Glutamatergic neuron (in vitro differentiated cells): ENCODE measurements around the gene NMT2. TPM values are rescaled to one million over a fixed set of nuclear protein-coding genes. Genes with fewer than 3 reads are reported as not detected.

Experiments used
- DNase-seq: peaks from one replicate; pipeline ENCODE4 v3.0.0; 2022
- H3K27ac Mint-ChIP-seq: one replicate; pipeline ENCODE4 v1.8.0; 2020; ENCODE audit warnings: mild to moderate bottlenecking, mixed read lengths, inconsistent platforms; ENCODE audit not compliant: unreplicated experiment
- H3K27me3 Mint-ChIP-seq: one replicate; pipeline ENCODE4 v1.8.0; 2020; ENCODE audit warnings: mild to moderate bottlenecking, moderate library complexity, mixed read lengths, inconsistent platforms; ENCODE audit not compliant: unreplicated experiment
- H3K36me3 Mint-ChIP-seq: one replicate; pipeline ENCODE4 v1.8.0; 2020; ENCODE audit warnings: mild to moderate bottlenecking, mixed read lengths, inconsistent platforms; ENCODE audit not compliant: unreplicated experiment
- H3K4me1 Mint-ChIP-seq: one replicate; pipeline ENCODE4 v1.8.0; 2020; ENCODE audit warnings: mild to moderate bottlenecking, low read depth, mixed read lengths, inconsistent platforms; ENCODE audit not compliant: unreplicated experiment
- H3K4me3 Mint-ChIP-seq: one replicate; pipeline ENCODE4 v1.8.0; 2020; ENCODE audit warnings: mild to moderate bottlenecking, mixed read lengths, inconsistent platforms; ENCODE audit not compliant: unreplicated experiment
- H3K9me3 Mint-ChIP-seq: one replicate; pipeline ENCODE4 v1.8.0; 2020; ENCODE audit warnings: mild to moderate bottlenecking, moderate library complexity, mixed read lengths, inconsistent platforms; ENCODE audit not compliant: unreplicated experiment
- total RNA-seq: library from RNA; stranded (reverse); fragmentation: NEBNext Ultra II Directional; extraction: Animal tissue kit (Norgen Biotek cat#: 25700); gene quantifications from one replicate; pipeline ENCODE4 v1.2.1, GENCODE V29; 2021; ENCODE audit not compliant: unreplicated experiment
- TF ChIP-seq, protein P1 (sequence below): fragments of 200-600 bp; sonication (generic); IDR thresholded peaks from one replicate; pipeline ENCODE4 v1.5.0; 2021; ENCODE audit not compliant: partially characterized antibody, unreplicated experiment

NMT2 gene
- total RNA-seq, 1 donor from 2014 or later, result 33.4 TPM

DNA sequence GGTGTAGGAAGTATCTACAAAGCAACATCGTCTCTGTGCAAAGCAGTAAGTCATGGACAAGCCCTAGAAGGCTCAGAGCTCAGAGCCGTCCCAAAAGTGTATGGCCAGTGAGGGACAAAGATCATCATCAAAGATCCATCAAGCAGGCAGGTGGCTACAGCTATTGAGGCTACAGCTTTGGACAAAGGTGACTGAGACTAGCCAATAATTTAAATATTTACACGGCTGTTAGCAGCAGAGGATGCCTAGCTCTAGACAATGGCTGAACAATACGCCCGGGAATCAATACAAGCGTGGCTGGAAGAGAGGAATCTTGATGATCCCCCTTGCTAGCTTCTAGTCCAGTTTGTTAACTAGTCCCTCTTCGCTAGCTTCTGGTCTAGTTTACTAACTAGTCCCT lies 17.9 kb downstream of the NMT2 start:
- H3K4me1 Mint-ChIP-seq, result peaks cover 10% of the 10 kb centered on the region
- no peaks in the 10 kb centered on the region for H3K9me3 Mint-ChIP-seq
- no peaks in the 10 kb centered on the region for H3K36me3 Mint-ChIP-seq
- TF ChIP-seq, protein P1, sequence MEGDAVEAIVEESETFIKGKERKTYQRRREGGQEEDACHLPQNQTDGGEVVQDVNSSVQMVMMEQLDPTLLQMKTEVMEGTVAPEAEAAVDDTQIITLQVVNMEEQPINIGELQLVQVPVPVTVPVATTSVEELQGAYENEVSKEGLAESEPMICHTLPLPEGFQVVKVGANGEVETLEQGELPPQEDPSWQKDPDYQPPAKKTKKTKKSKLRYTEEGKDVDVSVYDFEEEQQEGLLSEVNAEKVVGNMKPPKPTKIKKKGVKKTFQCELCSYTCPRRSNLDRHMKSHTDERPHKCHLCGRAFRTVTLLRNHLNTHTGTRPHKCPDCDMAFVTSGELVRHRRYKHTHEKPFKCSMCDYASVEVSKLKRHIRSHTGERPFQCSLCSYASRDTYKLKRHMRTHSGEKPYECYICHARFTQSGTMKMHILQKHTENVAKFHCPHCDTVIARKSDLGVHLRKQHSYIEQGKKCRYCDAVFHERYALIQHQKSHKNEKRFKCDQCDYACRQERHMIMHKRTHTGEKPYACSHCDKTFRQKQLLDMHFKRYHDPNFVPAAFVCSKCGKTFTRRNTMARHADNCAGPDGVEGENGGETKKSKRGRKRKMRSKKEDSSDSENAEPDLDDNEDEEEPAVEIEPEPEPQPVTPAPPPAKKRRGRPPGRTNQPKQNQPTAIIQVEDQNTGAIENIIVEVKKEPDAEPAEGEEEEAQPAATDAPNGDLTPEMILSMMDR, result no peak
- H3K4me3 Mint-ChIP-seq, result no peak overlapping the region
- no peak overlapping the region for H3K27ac Mint-ChIP-seq
- peaks cover 2% of the 10 kb centered on the region for H3K27me3 Mint-ChIP-seq
- DNase-seq, result no peak

DNA sequence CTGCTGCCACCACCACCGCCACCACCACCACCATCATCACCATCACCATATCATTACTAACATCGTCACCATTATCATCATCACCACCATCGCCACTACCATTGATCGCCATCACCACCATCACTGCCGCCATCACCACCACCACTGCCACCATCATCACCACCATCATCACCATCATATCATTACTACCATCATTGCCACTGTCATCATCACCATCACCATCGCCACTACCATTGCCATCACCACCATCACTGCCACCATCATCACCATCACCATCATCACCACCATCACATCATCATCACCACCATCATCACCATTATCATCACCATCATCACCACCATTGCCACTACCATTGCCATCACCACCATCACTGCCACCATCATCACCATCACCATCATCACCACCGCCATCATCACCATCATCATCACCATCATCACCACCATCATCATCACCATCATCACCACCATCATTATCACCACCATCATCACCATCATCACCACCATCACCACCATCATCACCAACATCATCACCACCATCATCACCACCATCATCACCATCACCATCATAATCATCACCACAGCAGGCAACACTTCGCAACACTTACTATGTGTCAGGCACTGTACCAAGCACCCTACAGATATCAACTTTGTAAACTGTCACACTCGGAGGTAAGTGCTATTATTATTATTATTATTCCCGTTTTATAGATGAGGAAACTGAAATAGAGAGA lies 19.3 kb downstream of the NMT2 start:
- no peaks in the 10 kb centered on the region for H3K9me3 Mint-ChIP-seq
- no peak overlapping the region for H3K4me3 Mint-ChIP-seq
- no peak for DNase-seq
- H3K4me1 Mint-ChIP-seq, result peaks cover 17% of the 10 kb centered on the region
- no peak overlapping the region for H3K27ac Mint-ChIP-seq
- H3K27me3 Mint-ChIP-seq, result peaks cover 8% of the 10 kb centered on the region
- TF ChIP-seq, protein P1, result no peak
- no peaks in the 10 kb centered on the region for H3K36me3 Mint-ChIP-seq

DNA sequence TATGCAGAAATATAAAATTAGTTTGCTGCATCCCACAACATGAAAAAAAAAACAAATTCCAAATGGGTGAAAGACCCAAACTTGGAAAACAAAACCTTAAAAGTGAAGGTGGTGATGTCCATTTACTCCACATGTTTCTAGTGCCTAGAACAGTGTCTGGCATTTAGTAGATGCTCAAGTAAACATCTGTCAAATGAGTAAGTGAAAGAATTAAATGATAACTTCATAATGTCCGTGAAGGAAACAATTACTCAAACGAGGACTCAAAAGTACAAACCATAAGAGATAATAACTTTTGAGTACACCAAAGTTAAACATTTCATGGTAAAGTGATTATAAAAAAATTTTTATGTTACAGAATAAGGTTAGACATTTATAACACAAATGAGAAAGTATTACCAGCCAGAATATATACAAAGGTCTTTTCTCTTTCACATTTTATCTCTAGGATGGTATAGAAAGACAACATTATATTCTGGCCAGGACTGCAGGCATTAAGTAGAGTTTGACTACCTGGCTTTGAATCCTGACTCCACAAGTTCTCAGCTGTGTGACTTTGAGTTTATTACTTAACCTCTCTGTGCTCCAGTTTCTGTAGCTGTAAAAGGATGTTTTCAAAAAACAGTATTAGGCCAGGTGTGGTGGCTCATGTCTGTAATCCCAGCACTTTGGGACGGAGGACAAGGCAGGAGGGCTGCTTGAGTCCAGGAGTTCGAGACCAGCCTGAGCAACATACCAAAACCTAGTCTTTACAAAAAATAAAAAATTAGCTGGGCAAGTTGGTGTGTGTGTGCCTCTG lies 20.7 kb downstream of the NMT2 start:
- Mint-ChIP-seq H3K4me3 (no peak overlapping the region), H3K27ac (no peak overlapping the region), H3K36me3 (no peaks in the 10 kb centered on the region), H3K4me1 (peaks cover 17% of the 10 kb centered on the region), H3K9me3 (no peaks in the 10 kb centered on the region), H3K27me3 (peaks cover 8% of the 10 kb centered on the region)
- TF ChIP-seq, protein P1, result no peak
- DNase-seq, result no peak

DNA sequence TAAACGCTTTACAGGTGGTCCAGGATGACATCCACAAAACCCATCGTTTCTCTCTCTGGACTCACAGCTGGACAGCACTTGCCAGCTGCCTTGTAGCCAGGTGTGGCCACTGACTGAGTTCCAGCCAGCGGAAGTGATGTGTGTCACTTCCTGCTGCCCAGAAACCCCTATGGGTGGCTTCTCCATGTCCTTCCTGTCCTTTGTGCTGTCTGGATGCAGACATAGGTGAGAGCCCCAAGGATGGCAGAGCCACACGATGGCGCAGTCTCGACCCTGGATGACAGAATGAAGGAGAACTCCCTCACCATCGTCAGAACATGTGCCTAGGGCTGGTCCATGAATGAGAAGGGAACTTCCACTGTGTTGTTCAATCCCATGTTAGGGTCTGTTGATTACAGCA lies 22.1 kb downstream of the NMT2 start:
- H3K9me3 Mint-ChIP-seq, result no peaks in the 10 kb centered on the region
- peaks cover 19% of the 10 kb centered on the region for H3K4me1 Mint-ChIP-seq
- TF ChIP-seq, protein P1, result no peak
- H3K27ac Mint-ChIP-seq, result no peak overlapping the region
- no peak overlapping the region for H3K4me3 Mint-ChIP-seq
- peaks cover 8% of the 10 kb centered on the region for H3K27me3 Mint-ChIP-seq
- no peak for DNase-seq
- no peaks in the 10 kb centered on the region for H3K36me3 Mint-ChIP-seq

DNA sequence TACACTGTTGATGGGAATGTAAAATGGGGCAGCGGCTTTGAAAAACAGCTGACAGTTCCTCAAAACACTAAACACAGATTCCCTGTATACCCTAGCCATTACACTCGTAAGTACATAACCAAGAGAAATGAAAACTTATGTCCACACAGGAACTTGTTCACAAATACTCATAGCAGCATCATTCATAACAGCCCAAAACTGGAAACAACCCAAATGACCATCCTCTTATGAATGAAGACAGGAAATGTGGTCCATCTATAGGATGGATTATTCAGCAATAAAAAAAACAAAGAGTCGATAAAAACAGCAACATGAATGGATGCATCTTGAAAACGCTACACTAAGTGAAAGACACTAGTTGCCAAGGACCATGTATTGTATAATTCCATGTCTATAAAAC lies 23.7 kb downstream of the NMT2 start:
- Mint-ChIP-seq H3K4me1 (peaks cover 29% of the 10 kb centered on the region), H3K4me3 (no peak overlapping the region), H3K27me3 (peaks cover 8% of the 10 kb centered on the region), H3K27ac (no peak overlapping the region), H3K9me3 (peaks cover 4% of the 10 kb centered on the region), H3K36me3 (no peaks in the 10 kb centered on the region)
- TF ChIP-seq, protein P1, result no peak
- no peak for DNase-seq
